Fibroblast of pulmonary artery (primary cell): ENCODE data around the gene TMEM86A.

Experiments used
- DNase-seq: peaks from one replicate; pipeline ENCODE4 v3.0.0-alpha.2; 2010; ENCODE audit warnings: low read depth
- H3K4me3 ChIP-seq: replicated peaks from 2 replicates; pipeline ENCODE4 v1.5.1; 2011; ENCODE audit warnings: low read depth, mild to moderate bottlenecking, control low read depth, low read length, moderate library complexity
- CTCF ChIP-seq: IDR thresholded peaks from 2 replicates; pipeline ENCODE4 v1.5.1; 2011; ENCODE audit warnings: mild to moderate bottlenecking, control low read depth, low read length, inconsistent platforms; ENCODE audit errors: missing control alignments

Gene TMEM86A

DNA sequence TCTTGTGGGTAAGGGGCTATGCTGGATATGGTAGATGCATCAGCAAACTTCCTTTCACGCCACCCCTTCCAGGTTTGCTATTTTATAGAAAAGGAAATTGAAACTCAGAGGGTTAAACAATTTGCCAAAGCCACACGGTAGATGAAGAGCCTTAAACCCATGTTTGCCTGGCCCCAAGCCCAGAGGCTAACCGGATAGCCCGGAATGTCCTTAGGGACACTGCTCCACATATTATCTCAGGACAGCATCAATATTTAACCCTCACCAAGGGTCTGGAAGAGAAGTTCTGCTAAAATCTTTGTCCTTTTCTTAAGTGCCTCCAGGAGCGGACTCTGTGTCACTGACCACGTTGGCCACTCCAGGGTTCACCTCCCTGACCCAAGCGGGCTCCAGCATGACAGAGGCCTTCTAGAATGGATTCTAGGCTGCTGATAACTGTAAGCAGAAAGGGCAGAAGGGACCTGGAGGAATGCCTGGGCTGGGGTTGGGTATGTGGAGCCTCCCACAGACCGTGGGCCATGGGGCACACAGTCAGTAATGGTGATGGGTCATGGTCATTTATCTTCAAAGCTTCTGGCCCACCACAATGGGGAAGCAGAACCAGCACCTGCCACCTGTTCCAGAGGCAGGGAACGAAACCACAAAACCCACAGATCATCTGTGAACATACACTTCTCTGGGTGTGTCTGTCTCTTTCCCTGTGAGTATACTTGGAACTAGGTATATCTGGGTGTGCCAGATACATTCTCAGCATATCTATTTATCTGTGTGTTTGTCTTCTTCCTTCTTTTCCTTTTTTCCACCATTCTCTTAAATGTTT is 5.4 kb upstream of the TMEM86A start:
- no peak for TF ChIP-seq CTCF
- H3K4me3 ChIP-seq: no peak overlapping the region
- no peak for DNase-seq

DNA sequence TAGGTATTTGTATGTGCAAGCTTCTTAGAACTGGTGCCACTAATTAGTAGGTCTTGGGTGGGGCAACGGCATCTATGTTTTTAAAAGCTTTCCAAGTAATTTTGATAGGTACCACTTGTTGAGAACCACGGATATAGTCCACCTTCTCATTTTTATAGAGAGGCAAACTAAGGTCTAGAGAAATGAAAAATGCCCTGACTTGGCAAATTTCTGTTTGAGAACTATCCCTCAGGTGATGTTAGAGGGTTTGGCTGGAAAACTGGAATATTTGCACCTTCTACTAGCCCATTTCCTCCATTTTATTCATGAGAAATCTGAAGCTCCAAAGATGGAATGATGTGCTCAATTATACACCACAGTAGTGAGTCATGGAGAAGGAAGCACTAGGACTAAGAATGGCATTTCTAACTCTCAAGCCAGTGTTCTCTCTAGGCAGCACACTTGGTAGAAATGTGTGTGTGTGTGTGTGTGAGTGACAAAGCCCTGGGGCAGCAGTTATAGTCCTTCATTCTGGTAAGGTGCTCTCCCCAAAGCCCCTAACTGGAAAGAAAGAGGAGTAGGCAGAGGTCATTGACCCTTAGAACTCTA is 1.8 kb upstream of the TMEM86A start:
- no peak for TF ChIP-seq CTCF
- H3K4me3 ChIP-seq: no peak overlapping the region
- peak; percentile 33 for DNase-seq

DNA sequence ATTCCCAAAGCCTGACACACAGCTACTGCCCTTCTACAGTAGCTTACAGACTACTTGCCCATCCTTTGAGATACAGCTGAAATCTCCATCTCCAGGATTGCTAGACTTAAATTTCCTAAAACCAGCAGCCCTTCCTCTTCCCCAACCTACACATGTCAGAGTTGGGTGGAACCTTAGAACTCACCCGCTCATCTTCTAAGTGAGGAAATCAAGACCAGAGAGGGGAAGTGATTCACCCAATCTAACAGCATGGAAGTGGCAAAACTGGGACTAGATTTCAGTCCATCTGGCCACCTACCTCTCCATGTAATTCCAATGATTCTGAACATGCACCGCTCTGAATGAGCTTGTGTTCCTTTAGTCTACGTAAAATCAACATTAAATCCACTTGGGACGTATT is 1.0 kb upstream of the TMEM86A start:
- no peak for TF ChIP-seq CTCF
- no peak overlapping the region for H3K4me3 ChIP-seq
- no peak for DNase-seq

DNA sequence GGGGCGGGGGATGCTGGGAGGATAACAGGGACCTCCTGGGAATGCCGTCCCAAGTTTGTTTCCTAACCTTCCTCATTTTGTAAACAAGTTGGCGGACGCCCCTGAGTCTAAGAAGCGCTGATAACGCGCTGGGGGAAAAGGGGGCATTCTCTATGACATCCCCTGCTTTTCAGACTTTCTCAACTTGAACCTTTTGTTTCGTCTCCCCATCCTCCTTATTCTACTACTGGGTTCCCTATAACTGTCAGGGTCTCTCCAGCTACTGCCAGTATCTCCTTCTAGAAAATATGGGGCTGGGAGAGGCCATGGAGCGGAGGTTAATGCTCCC is 654 bp downstream of the TMEM86A start:
- no peak for DNase-seq
- TF ChIP-seq CTCF: no peak
- H3K4me3 ChIP-seq: peak overlapping the region; percentile 64

DNA sequence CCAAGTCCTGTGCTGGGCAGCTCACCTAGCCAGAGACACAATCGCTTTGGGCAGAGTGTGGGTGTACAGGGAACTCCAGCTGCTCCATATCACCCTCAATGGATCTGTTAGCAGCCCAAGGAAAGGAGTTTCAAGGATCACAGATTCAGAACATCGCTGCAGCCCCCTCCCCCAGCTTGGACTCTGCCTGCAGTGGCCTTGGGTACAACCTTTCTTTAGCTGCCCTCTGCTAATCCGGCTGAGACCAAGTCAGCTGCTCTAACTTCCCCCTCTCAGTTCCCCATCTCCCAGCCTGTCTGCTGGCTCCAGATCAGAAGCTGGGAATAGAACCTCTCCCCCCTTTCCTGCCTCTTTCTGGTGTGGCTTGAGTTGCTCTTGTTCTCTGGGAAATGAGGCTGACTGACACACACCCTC is 1.3 kb downstream of the TMEM86A start:
- no peak for TF ChIP-seq CTCF
- H3K4me3 ChIP-seq: no peak overlapping the region
- no peak for DNase-seq

DNA sequence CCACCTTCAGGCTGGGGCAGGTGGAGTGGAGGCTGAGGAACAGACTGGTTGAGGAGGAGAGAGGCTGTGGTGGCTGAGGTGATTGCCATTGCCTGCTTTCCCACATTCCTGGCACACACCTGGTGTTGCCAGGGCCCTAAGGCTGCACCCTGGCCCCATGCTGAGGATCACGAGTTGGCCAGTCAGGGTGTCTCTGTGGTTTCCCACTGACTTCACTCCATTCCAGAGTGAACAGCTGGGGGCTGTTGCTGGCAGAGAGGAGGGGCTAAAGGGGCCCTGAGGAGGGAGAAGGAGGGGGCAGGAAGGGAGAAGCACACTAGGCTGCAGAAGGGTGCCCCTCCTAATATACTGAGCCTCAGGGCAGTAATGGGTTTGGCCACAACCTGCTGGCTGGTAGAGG is 1.8 kb downstream of the TMEM86A start:
- no peak for TF ChIP-seq CTCF
- no peak overlapping the region for H3K4me3 ChIP-seq
- DNase-seq: no peak

- no peak for TF ChIP-seq CTCF
- DNase-seq: no peak
- no peak overlapping the region for H3K4me3 ChIP-seq
Measured at GRCh38 chr11:18700872-18701271, 2.3 kb downstream of the TMEM86A start.
